HG03045 (cell line): ENCODE results near the gene INPP5D.
"Not testable (repeated sequence)": the region's sequence is repeated elsewhere in the genome, so short reads cannot be mapped to it uniquely, and the experiment has no call there.

ENCODE experiments used
- ATAC-seq: cut with Tn5 transposase; IDR thresholded peaks from one replicate; pipeline ENCODE4 v1.9.1; 2021; ENCODE audit warnings: mild to moderate bottlenecking, moderate library complexity; ENCODE audit not compliant: unreplicated experiment

The INPP5D gene

DNA sequence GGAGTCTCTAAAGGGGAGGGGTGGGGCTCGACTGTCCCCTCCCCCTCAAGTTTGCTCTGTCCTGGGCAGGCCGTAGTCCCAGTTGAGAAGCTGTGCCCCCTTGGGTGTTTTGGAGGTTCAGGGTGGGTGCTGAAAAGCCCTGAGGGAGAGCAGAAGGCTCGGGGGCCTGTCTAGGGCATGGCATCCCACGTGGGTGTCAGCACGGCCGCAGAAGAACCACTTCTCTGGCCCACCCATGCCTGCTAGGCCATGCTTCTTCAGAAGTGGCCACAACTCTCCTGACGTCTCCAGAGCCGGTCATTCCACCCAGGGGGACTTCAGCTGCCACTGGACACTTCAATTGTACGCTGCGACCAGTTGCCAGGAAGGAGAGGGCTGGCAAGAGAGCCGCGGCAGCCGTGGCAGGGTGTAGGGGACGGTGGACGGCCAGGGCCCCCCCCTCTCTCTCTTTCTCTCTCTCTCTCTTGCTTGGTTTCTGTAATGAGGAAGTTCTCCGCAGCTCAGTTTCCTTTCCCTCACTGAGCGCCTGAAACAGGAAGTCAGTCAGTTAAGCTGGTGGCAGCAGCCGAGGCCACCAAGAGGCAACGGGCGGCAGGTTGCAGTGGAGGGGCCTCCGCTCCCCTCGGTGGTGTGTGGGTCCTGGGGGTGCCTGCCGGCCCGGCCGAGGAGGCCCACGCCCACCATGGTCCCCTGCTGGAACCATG lies at the start of gene INPP5D:
INPP5D (plus strand) TSS at position 546 of the 704 bp plus-strand sequence; CDS start at position 683, 137 bp downstream.
- peak; percentile 36 for ATAC-seq

DNA sequence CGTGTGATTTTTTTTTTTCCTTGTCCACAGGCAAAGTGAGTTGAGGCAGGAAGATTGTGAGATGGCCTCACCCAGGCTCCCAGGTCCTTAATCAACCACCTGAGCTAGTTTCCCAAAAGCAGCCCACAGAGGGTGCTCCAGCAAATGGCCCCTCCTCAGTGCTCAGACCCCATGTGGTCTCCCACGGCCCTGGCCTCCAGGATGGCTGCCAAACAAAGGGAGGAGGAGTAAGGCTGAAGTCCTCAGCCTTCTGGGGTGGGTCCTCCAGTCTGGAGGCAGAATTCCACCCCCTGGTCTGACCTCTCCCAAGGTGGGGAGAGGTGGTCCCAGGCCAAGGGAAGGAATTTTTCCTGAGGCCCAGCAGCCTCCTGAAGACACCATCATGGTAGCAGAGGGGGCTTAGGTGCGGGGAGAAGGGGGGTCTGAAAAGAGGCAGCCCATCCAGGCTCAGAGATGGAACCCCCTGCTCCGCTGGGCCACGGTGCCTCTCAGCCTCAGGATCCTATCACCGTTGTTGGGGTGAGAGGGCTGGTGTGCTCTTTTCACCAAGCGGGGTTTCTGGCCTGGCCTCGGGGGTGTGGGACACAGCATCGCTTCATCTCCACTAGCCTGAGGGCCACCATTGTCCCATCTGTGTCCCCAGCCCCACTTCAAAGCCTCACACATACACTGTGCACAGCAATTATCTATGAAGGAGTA lies 49.4 kb upstream of the INPP5D start:
- ATAC-seq, result no peak

DNA sequence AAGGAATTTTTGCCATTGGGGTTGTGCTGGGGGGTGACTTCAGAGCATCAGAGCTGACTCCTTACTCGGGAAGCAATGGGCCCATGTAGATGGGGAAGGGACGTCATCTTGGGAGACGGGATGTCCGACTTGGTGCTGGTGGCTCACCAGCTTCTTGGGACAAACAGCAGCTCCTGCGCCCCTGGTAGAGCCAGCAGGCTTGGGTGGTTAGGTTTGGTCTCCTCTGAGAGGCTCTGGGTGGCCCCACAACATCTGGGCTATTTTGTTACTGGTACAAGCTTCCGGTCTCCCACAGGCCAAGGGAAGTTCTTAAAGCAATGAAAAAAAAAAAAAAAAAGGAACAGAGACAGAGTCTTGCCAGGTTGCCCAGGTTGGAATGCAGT lies 48.9 kb upstream of the INPP5D start:
- ATAC-seq, result no peak

DNA sequence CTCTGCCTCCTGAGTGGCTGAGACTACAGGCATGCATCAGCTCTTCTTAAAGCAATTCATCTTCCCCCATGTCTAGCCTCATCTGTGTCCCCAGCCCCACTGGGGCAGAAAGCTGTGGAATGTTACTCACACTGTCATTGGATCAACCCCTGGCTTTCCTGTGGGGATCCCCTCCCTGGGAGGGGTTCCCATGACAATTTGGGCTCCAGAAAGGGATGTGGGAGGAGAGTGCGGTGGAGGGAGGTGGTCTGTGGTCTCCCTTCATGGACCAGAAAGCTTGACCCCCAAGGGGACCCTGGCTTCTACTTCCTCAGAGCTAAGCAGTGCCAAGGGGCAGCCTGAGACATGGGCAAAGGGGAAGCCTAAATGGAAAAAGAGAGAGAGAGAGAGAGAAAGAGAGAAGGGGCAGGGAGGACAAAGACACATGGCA lies 48.4 kb upstream of the INPP5D start:
- ATAC-seq, result no peak

DNA sequence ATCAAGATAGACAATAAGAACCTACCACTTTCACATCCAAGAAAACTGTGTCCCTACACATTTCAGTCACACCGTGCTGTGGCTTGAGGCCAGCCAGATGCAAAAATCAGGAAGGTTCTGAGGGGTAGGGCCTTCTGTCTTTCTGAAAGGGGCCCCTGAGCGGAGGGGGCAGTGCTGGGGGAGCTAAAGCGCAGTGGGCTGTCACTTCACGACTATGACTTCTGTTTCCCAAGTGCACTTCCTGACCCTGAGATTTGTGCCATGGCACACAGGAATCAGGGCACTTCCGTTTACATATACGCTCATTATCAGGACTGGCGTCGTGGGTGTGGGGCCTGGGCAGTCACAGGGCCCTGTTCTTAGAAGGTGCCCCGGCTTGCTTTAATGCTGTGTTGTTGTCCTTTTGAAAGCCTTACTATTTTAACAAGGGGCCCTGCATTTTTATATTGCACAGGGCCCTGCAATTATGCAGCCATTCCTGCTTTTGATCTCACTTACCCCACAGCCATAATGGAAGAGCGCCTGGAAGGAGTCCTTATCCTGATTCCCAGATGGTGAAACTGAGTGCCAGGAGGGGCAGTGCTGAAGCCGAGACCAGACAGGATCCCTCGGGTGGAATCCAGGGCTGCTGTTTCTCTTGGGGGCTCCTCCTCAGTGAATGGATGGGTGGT lies 47.7 kb upstream of the INPP5D start:
- no peak for ATAC-seq

DNA sequence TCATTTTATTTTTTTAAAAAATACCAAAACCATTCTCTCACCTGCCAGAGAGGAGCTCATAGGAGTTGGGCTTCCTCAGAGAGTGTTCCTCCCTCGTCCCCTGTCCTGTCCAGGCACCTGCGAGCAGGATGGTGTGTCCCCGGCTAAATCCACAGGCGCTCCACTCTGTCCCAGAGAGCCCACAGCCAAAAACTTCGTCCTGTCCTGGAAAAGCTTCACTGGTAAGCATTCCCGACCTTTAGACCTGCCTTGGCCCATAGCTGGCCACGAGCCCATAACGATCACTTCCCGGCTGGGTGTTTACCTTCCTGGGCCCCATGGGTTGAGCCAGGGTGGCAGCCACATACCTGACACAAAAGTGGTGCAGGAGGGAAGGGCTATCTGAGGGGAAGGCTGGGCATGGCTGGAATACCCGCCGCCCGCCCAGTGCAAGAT lies 47.1 kb upstream of the INPP5D start, which contains the start of gene NGEF:
NGEF (minus strand) TSS at position 230 of the 435 bp plus-strand sequence. CDS start 38,366 bp downstream, outside the sequence.
- no peak for ATAC-seq

DNA sequence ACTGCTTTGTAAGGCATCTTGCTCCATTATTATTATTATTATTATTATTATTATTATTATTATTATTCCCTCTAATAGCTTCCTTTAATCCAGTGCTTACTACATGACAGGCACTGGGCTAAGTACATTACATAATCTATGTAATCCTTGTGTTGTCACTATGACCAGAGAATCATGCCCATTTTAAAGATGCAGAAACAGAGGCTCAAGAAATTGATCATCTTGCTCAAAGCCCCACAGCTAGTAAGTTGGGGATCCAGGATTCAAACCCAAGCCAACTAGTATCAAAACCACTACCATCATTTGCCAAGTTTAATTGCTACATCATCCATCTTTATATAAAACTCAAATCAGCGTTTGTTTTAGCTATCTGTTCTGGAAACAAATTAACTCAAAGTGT lies 46.5 kb upstream of the INPP5D start:
- ATAC-seq, result no peak

DNA sequence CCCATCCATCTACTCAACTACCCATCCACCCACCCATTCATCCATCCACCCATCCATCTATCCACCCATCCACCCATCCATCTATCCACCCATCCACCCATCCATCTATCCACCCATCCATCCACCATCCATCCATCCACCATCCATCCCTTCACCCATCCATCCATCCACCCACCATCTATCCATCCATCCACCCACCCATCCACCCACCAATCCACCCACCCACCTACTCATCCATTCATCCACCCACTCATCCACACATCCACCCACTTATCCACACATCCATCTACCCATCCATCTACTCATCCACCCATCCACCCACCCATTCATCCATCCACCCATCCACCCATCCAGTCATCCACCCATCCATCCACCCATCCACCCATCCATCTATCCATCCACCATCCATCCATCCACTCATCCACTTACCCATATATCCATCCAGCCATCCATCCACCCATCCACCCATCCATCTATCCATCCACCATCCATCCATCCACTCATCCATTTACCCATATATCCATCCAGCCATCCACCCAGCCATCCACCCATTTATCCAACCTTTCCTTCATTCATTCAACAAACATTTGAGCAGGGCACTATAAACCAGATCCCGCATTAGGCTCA lies 45.0 kb upstream of the INPP5D start:
- no peak for ATAC-seq

DNA sequence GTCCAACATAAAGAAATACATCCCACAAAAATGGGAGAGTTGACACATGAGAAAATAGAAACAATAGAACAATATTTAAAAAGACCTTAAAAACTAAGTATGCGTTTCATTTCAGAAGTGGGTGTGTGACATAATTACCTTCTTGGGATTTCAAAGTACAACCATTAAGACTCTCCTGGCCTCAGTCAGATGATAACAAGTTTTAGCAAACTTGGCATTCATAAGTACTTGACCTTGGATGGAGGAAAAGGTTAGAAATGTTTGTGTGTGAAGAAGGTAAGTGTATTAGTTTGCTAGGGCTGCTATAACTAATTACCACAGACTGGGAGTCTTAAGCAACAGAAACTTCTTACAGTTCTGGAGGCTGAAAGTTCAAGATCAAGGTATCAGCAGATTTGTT lies 42.2 kb upstream of the INPP5D start:
- ATAC-seq, result no peak

DNA sequence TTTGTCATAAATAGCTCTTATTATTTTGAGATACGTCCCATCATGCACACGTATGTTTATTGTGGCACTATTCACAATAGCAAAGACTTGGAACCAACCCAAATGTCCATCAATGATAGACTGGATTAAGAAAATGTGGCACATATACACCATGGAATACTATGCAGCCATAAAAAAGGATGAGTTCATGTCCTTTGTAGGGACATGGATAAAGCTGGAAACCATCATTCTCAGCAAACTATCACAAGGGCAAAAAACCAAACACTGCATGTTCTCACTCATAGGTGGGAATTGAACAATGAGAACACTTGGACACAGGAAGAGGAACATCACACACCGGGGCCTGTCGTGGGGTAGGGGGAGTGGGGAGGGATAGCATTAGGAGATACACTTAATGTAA lies 40.5 kb upstream of the INPP5D start:
- ATAC-seq, result not testable (repeated sequence)

DNA sequence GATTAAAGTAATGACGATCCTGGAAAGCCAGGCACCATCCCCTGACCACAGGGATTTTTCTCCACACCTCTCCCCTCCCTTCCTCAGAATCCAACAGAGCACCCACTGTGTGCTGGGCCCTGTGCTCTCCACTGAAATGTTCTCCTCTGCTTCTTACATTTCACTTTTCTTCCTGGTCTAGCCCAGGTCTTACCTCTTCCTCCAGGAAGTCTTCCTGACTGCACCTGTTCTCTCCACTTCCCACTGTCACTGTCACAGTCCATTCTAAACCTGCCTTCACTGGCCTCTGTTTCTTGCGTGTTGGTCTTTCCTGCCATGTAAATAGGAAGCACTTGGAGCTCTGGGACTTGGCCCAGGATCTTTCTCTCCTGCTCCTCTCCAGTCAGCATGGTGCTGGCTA lies 39.7 kb upstream of the INPP5D start:
- no peak for ATAC-seq

DNA sequence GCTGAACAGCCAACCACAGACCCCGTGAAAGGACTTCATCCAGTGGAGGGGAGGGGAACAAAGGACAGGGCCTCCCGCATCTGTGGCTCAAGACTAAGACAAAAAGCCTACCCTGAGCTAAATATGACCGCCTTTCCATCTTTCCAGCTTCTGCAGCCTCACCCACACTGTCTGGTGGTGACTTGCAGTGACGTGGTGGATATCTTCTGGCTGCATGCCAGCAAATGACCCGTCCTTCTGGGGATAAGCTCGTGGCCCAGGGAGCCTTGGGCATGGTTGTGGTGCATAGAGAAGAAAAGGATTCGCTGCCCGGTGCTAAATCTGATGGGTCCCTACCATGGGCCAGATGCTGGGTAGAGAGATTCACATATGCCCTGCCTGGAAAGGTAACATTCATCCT lies 38.4 kb upstream of the INPP5D start:
- ATAC-seq, result no peak

DNA sequence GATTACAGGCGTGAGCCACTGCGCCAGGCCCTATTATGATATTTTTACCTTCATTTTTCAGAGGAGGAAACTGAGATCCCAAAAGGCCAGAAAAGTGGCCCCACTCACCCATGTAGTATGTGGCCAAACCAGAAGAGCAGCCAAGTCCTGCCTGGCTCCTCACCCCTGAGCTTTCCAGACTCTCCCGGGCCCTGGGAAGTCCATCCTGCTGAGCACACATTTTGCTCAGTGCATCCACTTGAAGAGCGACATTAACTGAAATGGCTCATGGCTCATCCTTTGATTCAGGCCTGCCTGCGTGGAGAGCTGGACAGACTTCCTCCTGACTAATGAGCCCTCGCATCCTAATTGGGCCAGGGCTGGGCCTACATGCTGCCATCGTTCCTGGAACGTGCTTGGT lies 37.6 kb upstream of the INPP5D start:
- ATAC-seq, result no peak

DNA sequence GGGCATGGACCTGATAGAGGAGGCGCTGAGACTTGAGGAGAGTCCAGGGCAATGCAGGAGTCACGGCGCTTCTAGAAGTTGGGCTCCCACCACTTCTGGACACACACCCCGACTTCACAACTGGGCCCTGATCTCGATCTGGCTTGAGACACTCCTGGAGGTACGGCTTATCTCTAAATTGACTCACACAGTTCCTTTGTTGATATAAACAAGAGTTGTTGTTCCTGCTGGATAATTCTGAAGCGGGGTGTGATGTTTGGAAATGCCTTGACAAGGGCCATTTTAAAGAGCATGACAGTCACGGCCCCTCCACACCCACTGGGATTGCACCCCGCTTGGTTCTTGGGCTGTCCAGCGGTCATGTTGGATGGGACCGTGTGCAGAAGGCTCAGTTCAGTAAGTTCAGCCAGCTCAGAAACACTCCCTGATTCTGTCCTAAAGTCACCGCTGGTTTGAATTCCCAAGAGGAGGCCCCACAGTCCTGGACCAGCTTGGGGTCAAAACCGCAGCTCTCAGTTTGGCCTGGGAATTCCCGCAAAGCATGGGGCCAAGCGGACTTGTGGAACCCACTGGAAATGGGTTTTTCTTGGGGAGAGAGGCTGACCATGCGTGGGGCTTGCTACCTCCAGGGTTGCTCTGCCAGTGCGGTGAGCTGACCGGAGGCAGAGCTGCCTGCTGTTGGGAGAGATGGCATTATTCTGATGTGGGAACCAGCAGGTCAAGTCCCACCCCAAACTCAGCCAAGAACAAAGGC lies 37.0 kb upstream of the INPP5D start:
- no peak for ATAC-seq

DNA sequence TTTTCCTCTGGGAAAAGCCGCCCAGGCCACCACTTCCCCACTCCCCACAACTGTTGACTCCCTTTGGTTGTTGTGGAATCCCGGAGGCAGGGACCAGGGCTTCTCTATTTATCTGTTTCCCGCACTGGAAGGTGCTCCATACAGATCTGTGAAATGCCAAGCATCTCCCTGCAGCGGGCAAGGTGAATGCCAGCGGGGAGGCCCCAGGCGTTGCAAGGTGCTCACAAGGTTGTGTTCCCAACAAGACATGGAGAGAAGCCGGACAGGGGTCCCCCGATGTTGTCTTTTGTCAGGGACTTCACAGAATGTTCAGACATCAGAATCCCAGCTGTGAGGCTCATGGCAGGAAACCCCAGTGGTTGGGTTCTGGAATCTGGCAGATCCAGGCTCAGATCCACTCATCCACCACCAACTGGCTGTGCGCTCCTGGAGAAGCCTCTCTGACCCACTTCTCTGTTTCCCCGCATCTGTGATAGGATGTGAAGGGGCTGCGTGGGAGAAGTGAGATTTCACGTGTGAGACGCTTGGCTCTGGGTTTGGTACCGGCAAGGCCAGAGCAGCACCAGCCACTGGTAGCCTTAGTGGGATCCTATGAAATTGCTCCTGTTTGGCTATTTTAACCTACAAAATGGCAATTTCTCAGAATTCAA lies 36.3 kb upstream of the INPP5D start:
- ATAC-seq, result no peak

DNA sequence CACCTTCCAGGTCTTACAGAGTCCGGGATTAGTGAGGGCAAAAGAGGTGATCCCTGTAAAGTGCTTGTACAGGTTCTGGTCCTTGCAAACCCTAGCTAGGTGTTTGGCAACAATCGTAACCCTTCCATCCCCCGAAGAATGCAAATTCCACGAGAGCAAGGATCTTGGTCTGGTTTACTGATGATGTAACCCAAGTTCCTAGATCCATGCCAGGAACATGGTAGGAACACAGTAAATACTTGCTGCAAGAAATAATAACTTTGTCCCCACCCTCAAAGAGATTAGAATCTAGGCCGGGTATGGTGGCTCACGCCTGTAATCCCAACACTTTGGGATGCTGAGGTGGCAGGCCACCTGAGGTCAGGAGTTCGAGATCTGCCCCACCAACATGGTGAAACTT lies 34.4 kb upstream of the INPP5D start:
- no peak for ATAC-seq

DNA sequence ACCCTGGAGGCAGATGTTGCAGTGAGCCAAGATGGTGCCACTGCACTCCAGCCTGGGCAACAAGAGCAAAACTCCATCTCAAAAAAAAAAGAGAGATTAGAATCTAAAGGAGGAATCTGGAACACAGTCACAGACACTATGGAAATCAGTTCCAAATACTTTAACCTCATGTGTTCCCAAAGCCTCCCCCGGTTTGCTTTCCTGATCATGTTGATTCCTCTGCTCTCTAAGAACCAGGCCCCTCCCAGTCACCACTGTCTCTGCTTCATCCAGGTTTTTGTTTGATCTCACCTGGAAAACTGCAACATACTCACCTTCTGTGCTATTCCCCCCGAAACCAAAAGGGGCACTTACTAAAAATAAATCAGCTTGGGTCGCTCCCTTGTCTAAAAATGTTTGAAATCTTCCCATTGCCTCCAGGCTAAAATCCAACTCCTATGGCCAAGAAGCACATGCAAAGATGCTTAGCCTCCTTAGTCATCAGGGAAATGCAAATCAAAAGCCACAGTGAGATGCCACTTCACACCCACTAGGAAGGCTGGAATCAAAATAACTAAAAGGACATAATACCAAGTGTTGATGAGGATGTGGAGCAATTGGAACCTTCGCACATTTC lies 33.8 kb upstream of the INPP5D start:
- ATAC-seq, result no peak

DNA sequence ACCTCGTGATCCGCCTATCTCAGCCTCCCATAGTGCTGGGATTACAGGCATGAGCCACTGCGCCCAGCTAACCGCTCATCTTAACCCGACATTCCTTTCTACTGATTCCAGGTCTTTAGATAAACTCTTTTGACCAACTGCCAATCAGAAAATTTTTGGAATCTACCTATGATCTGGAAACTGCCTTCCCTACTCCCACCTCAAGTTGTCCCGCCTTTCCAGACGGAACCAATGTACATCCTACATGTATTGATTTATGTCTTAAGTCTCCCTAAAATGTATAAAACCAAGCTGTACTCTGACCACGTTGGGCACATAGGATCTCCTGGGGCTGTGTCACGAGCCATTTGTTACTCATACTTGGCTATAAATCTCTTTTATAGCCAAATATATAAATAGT lies 30.8 kb upstream of the INPP5D start:
- ATAC-seq, result no peak

DNA sequence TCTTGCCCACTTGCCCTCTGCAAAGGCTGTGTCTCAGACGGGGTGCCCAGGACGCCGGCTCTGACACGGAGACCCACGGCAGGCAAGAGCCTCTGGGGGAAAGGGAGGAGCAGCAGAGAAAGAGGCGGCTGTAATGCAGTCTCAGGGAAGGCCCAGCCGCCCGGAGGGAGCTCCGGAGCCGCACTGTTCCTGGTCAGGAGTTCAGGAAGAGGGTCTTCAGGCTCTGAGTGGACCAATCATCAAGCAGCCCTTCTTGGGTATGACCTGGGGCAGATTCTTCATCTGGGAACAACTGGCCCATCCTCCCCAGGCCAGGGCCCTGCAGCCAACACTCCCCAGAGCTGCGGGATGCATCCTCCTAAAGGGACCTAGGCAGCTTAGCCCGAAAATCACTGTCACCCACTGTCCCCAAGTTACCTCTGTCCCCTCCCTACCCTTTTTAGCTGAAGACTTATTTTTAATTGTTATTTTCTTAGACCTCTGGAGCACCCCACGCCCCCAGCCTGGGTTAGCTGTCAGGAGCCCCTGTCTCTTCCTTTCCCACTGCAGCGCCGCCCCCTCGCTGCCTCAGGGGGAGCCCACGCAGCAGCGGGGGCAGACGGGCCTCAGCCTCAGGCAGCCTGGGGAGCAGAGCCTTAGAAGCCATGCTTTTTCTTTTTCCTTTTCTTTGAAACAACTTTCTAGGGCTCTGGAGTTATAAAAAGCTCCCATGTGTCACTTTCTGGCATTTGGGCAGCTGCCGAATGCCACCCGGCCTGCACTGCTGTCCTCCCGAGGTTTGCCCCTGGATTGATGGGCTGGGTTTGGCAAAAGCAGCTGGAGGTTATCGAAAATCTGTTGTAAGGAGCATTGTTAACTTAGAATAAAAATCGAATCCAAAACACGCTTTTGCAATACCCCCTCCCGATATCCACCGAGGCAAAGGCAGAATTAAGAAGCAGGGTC lies 28.3 kb upstream of the INPP5D start:
- no peak for ATAC-seq
